ENCODE measurements around the gene RALGDS. TPM values are rescaled to one million over a fixed set of nuclear protein-coding genes. Genes with fewer than 3 reads are reported as not detected.
A peak's percentile ranks its signal among the peaks of the same experiment; 100 is the strongest.

Gene RALGDS
- total and polyA plus RNA-seq, 4 donors, result 67.4 to 134 (median 99.4) TPM

GRCh38 chr9:133050142-133050541 is 70.9 kb downstream of the RALGDS start:
- Histone ChIP-seq H3K27me3 (ENCODE audit: control insufficient read depth, insufficient read depth, low read length) (no peaks in the 10 kb centered on the region), H3K36me3 (ENCODE audit: control insufficient read depth, insufficient read depth, low read length) (peaks cover 83% of the 10 kb centered on the region), H3K4me1 (ENCODE audit: control insufficient read depth, insufficient read depth, low read length) (peaks cover 6% of the 10 kb centered on the region), H3K9me3 (ENCODE audit: control insufficient read depth, insufficient read depth, low read length) (no peaks in the 10 kb centered on the region), H3K4me3 (ENCODE audit: low read depth, low read length) (no peak overlapping the region), H3K27ac (ENCODE audit: low read depth, low read length) (no peak overlapping the region)
- peak in 2 of 6 donors; percentile 1 to 13 for DNase-seq (ENCODE audit: low read depth in 4 of 6, low spot score in 6 of 6)
- WGBS (ENCODE audit: insufficient coverage), result 81% methylated on average over 6 of the region's 6 CpGs

GRCh38 chr9:133049043-133049442 is 72.0 kb downstream of the RALGDS start:
- H3K4me1 ChIP-seq (ENCODE audit: control insufficient read depth, insufficient read depth, low read length), result peaks cover 6% of the 10 kb centered on the region
- WGBS (ENCODE audit: insufficient coverage), result 93% methylated on average over 13 of the region's 13 CpGs
- H3K27me3 ChIP-seq (ENCODE audit: control insufficient read depth, insufficient read depth, low read length), result no peaks in the 10 kb centered on the region
- peaks cover 83% of the 10 kb centered on the region for H3K36me3 ChIP-seq (ENCODE audit: control insufficient read depth, insufficient read depth, low read length)
- no peak for DNase-seq (ENCODE audit: low read depth in 4 of 6, low spot score in 6 of 6)
- H3K9me3 ChIP-seq (ENCODE audit: control insufficient read depth, insufficient read depth, low read length), result no peaks in the 10 kb centered on the region
- no peak overlapping the region for H3K4me3 ChIP-seq (ENCODE audit: low read depth, low read length)
- H3K27ac ChIP-seq (ENCODE audit: low read depth, low read length), result no peak overlapping the region

- H3K36me3 ChIP-seq (ENCODE audit: control insufficient read depth, insufficient read depth, low read length), result peaks cover 83% of the 10 kb centered on the region
- H3K4me1 ChIP-seq (ENCODE audit: control insufficient read depth, insufficient read depth, low read length), result peaks cover 6% of the 10 kb centered on the region
- H3K9me3 ChIP-seq (ENCODE audit: control insufficient read depth, insufficient read depth, low read length), result no peaks in the 10 kb centered on the region
- WGBS (ENCODE audit: insufficient coverage), result 75% methylated on average over 3 of the region's 5 CpGs
- H3K27me3 ChIP-seq (ENCODE audit: control insufficient read depth, insufficient read depth, low read length), result no peaks in the 10 kb centered on the region
- H3K27ac ChIP-seq (ENCODE audit: low read depth, low read length), result no peak overlapping the region
- no peak for DNase-seq (ENCODE audit: low read depth in 4 of 6, low spot score in 6 of 6)
- H3K4me3 ChIP-seq (ENCODE audit: low read depth, low read length), result no peak overlapping the region
Observed at GRCh38 chr9:133048595-133048994, 72.4 kb downstream of the RALGDS start.

Small RNA genes lying within 50 kb of the gene (small RNA-seq; reads per million reads assigned to genes)
- gene MIR6877 (ENCODE audit: low replicate concordance), result 0.08 reads per million

Other genes starting within 250 kb of the RALGDS start
- 1 to 10 TPM; 2.3 to 5.3 TPM for gene AK8, start 243.0 kb downstream of the RALGDS start, total RNA-seq
- 1 to 10 TPM; 3.5 to 4.4 TPM for gene AK8, start 243.0 kb downstream of the RALGDS start, polyA plus RNA-seq (ENCODE audit: insufficient read length in 2 of 2)
- gene SPACA9, start 242.3 kb downstream of the RALGDS start, total RNA-seq, result 10 to 100 TPM in 1 of 2 donors, 1 to 10 TPM in 1; 3.4 to 10.1 TPM
- gene SPACA9, start 242.3 kb downstream of the RALGDS start, polyA plus RNA-seq (ENCODE audit: insufficient read length in 2 of 2), result 10 to 100 TPM; 13.9 to 15.1 TPM
- 10 to 100 TPM; 43.6 to 48.5 TPM for gene TSC1, start 176.6 kb downstream of the RALGDS start, total RNA-seq
- 10 to 100 TPM; 46.1 to 48.8 TPM for gene TSC1, start 176.6 kb downstream of the RALGDS start, polyA plus RNA-seq (ENCODE audit: insufficient read length in 2 of 2)
- 1 to 10 TPM in 1 of 2 donors, under 1 TPM in 1; 0.50 to 1.1 TPM for gene GFI1B, start 142.5 kb downstream of the RALGDS start, total RNA-seq
- under 1 TPM; 0.30 to 0.42 TPM for gene GFI1B, start 142.5 kb downstream of the RALGDS start, polyA plus RNA-seq (ENCODE audit: insufficient read length in 2 of 2)
- gene GTF3C5, start 90.2 kb downstream of the RALGDS start, total RNA-seq, result 10 to 100 TPM; 26.5 to 57.5 TPM
- gene GTF3C5, start 90.2 kb downstream of the RALGDS start, polyA plus RNA-seq (ENCODE audit: insufficient read length in 2 of 2), result 10 to 100 TPM; 66.7 to 75.8 TPM
- 1 to 10 TPM in 1 of 2 donors, under 1 TPM in 1; 0.30 to 1.2 TPM for gene CEL, start 59.3 kb downstream of the RALGDS start, total RNA-seq
- 1 to 10 TPM; 2.3 to 3.5 TPM for gene CEL, start 59.3 kb downstream of the RALGDS start, polyA plus RNA-seq (ENCODE audit: insufficient read length in 2 of 2)
- 1 to 10 TPM; 3.9 to 6.4 TPM for gene GBGT1, start 42.7 kb upstream of the RALGDS start, total RNA-seq
- gene GBGT1, start 42.7 kb upstream of the RALGDS start, polyA plus RNA-seq (ENCODE audit: insufficient read length in 2 of 2), result 1 to 10 TPM; 5.5 to 8.6 TPM
- not detected for gene OBP2B, start 88.0 kb upstream of the RALGDS start, total RNA-seq
- gene OBP2B, start 88.0 kb upstream of the RALGDS start, polyA plus RNA-seq (ENCODE audit: insufficient read length in 2 of 2), result not detected
- under 1 TPM; 0.28 to 0.40 TPM for gene ABO, start 154.0 kb upstream of the RALGDS start, total RNA-seq
- gene ABO, start 154.0 kb upstream of the RALGDS start, polyA plus RNA-seq (ENCODE audit: insufficient read length in 2 of 2), result 1 to 10 TPM in 1 of 2 donors, under 1 TPM in 1; 0.81 to 2.9 TPM
- gene SURF6, start 214.9 kb upstream of the RALGDS start, total RNA-seq, result 10 to 100 TPM; 11.7 to 19.9 TPM
- gene SURF6, start 214.9 kb upstream of the RALGDS start, polyA plus RNA-seq (ENCODE audit: insufficient read length in 2 of 2), result 10 to 100 TPM; 31.2 to 36.2 TPM
- 10 to 100 TPM; 16.5 to 28.0 TPM for gene MED22, start 226.9 kb upstream of the RALGDS start, total RNA-seq
- 10 to 100 TPM; 37.9 to 41.2 TPM for gene MED22, start 226.9 kb upstream of the RALGDS start, polyA plus RNA-seq (ENCODE audit: insufficient read length in 2 of 2)
- 1,000 to 10,000 TPM in 1 of 2 donors, 100 to 1,000 TPM in 1; 796 to 2,086 TPM for gene RPL7A, start 227.0 kb upstream of the RALGDS start, total RNA-seq
- gene RPL7A, start 227.0 kb upstream of the RALGDS start, polyA plus RNA-seq (ENCODE audit: insufficient read length in 2 of 2), result 1,000 to 10,000 TPM; 1,459 to 1,491 TPM
- gene SURF1, start 235.2 kb upstream of the RALGDS start, total RNA-seq, result 10 to 100 TPM; 14.7 to 31.5 TPM
- gene SURF1, start 235.2 kb upstream of the RALGDS start, polyA plus RNA-seq (ENCODE audit: insufficient read length in 2 of 2), result 10 to 100 TPM; 37.9 to 39.1 TPM
- gene SURF2, start 235.3 kb upstream of the RALGDS start, total RNA-seq, result 10 to 100 TPM; 10.7 to 21.2 TPM
- gene SURF2, start 235.3 kb upstream of the RALGDS start, polyA plus RNA-seq (ENCODE audit: insufficient read length in 2 of 2), result 10 to 100 TPM; 35.5 to 36.9 TPM